ENCODE data around the gene CDH11.

CDH11 gene

GRCh38 chr16:65121870-65122723 is at the start of gene CDH11:
Gene CDH11, minus strand, starts transcription at chr16:65122063. Its CDS starts 117,194 bp downstream, at chr16:65004869.
- Histone ChIP-seq H3K4me3 (ENCODE audit: low read depth, low read length) (peak within 1 kb of the TSS; percentile 80), H3K36me3 (ENCODE audit: control insufficient read depth, insufficient read depth, low read length) (peaks cover 5% of the 10 kb centered on the region; the same call in 1 of the 2 replicates), H3K4me1 (ENCODE audit: control insufficient read depth, insufficient read depth, low read length) (peaks cover 16% of the 10 kb centered on the region), H3K27me3 (ENCODE audit: control insufficient read depth, insufficient read depth, low read length) (peaks cover 76% of the 10 kb centered on the region), H3K9ac (ENCODE audit: low read length) (peak within 1 kb of the TSS; percentile 97), H3K27ac (ENCODE audit: low read depth, low read length) (peak within 1 kb of the TSS; percentile 62; the same call in 1 of the 2 replicates), H3K9me3 (ENCODE audit: control insufficient read depth, insufficient read depth, low read depth, low read length) (no peaks in the 10 kb centered on the region)

- H3K27me3 ChIP-seq (ENCODE audit: control insufficient read depth, insufficient read depth, low read length), result no peaks in the 10 kb centered on the region
- H3K4me1 ChIP-seq (ENCODE audit: control insufficient read depth, insufficient read depth, low read length), result peaks cover 15% of the 10 kb centered on the region
- H3K36me3 ChIP-seq (ENCODE audit: control insufficient read depth, insufficient read depth, low read length), result no peaks in the 10 kb centered on the region
- no peaks in the 10 kb centered on the region for H3K9me3 ChIP-seq (ENCODE audit: control insufficient read depth, insufficient read depth, low read depth, low read length)
- no peak overlapping the region for H3K4me3 ChIP-seq (ENCODE audit: low read depth, low read length)
- no peak overlapping the region for H3K9ac ChIP-seq (ENCODE audit: low read length)
- H3K27ac ChIP-seq (ENCODE audit: low read depth, low read length), result no peak overlapping the region; the same call in 1 of the 2 replicates
Measured at GRCh38 chr16:65154321-65154720, 32.5 kb upstream of the CDH11 start.

- Histone ChIP-seq H3K4me3 (ENCODE audit: low read depth, low read length) (no peak overlapping the region), H3K9ac (ENCODE audit: low read length) (no peak overlapping the region), H3K9me3 (ENCODE audit: control insufficient read depth, insufficient read depth, low read depth, low read length) (no peaks in the 10 kb centered on the region), H3K4me1 (ENCODE audit: control insufficient read depth, insufficient read depth, low read length) (peaks cover 15% of the 10 kb centered on the region), H3K36me3 (ENCODE audit: control insufficient read depth, insufficient read depth, low read length) (no peaks in the 10 kb centered on the region), H3K27me3 (ENCODE audit: control insufficient read depth, insufficient read depth, low read length) (no peaks in the 10 kb centered on the region), H3K27ac (ENCODE audit: low read depth, low read length) (no peak overlapping the region; the same call in 1 of the 2 replicates)
Measured at GRCh38 chr16:65153365-65154105, 31.7 kb upstream of the CDH11 start.

GRCh38 chr16:65148804-65149203 is 26.9 kb upstream of the CDH11 start:
- H3K4me1 ChIP-seq (ENCODE audit: control insufficient read depth, insufficient read depth, low read length), result peaks cover 5% of the 10 kb centered on the region
- no peaks in the 10 kb centered on the region for H3K36me3 ChIP-seq (ENCODE audit: control insufficient read depth, insufficient read depth, low read length)
- H3K9ac ChIP-seq (ENCODE audit: low read length), result no peak overlapping the region
- H3K27ac ChIP-seq (ENCODE audit: low read depth, low read length), result no peak overlapping the region
- no peaks in the 10 kb centered on the region for H3K27me3 ChIP-seq (ENCODE audit: control insufficient read depth, insufficient read depth, low read length)
- no peaks in the 10 kb centered on the region for H3K9me3 ChIP-seq (ENCODE audit: control insufficient read depth, insufficient read depth, low read depth, low read length)
- H3K4me3 ChIP-seq (ENCODE audit: low read depth, low read length), result no peak overlapping the region

GRCh38 chr16:65142276-65142675 is 20.4 kb upstream of the CDH11 start:
- Histone ChIP-seq H3K9me3 (ENCODE audit: control insufficient read depth, insufficient read depth, low read depth, low read length) (no peaks in the 10 kb centered on the region), H3K36me3 (ENCODE audit: control insufficient read depth, insufficient read depth, low read length) (no peaks in the 10 kb centered on the region), H3K9ac (ENCODE audit: low read length) (no peak overlapping the region), H3K4me1 (ENCODE audit: control insufficient read depth, insufficient read depth, low read length) (no peaks in the 10 kb centered on the region), H3K4me3 (ENCODE audit: low read depth, low read length) (no peak overlapping the region), H3K27ac (ENCODE audit: low read depth, low read length) (no peak overlapping the region), H3K27me3 (ENCODE audit: control insufficient read depth, insufficient read depth, low read length) (0 out of 2 replicates have a peak, but pooled peaks cover 4% of the 10 kb centered on the region)

- Histone ChIP-seq H3K27ac (ENCODE audit: low read depth, low read length) (no peak overlapping the region), H3K9me3 (ENCODE audit: control insufficient read depth, insufficient read depth, low read depth, low read length) (no peaks in the 10 kb centered on the region), H3K4me1 (ENCODE audit: control insufficient read depth, insufficient read depth, low read length) (no peaks in the 10 kb centered on the region), H3K9ac (ENCODE audit: low read length) (no peak overlapping the region), H3K4me3 (ENCODE audit: low read depth, low read length) (no peak overlapping the region), H3K27me3 (ENCODE audit: control insufficient read depth, insufficient read depth, low read length) (no peaks in the 10 kb centered on the region), H3K36me3 (ENCODE audit: control insufficient read depth, insufficient read depth, low read length) (no peaks in the 10 kb centered on the region)
Measured at GRCh38 chr16:65136681-65137080, 14.8 kb upstream of the CDH11 start.

- H3K36me3 ChIP-seq (ENCODE audit: control insufficient read depth, insufficient read depth, low read length), result no peaks in the 10 kb centered on the region
- no peak overlapping the region for H3K4me3 ChIP-seq (ENCODE audit: low read depth, low read length)
- H3K27me3 ChIP-seq (ENCODE audit: control insufficient read depth, insufficient read depth, low read length), result peaks cover 43% of the 10 kb centered on the region
- H3K9me3 ChIP-seq (ENCODE audit: control insufficient read depth, insufficient read depth, low read depth, low read length), result no peaks in the 10 kb centered on the region
- H3K4me1 ChIP-seq (ENCODE audit: control insufficient read depth, insufficient read depth, low read length), result 0 out of 2 replicates have a peak, but pooled peaks cover 5% of the 10 kb centered on the region
- no peak overlapping the region for H3K9ac ChIP-seq (ENCODE audit: low read length)
- no peak overlapping the region for H3K27ac ChIP-seq (ENCODE audit: low read depth, low read length)
Measured at GRCh38 chr16:65126845-65127624, 5.2 kb upstream of the CDH11 start.

GRCh38 chr16:65125871-65126270 is 4.0 kb upstream of the CDH11 start:
- H3K4me3 ChIP-seq (ENCODE audit: low read depth, low read length), result peak overlapping the region; percentile 80; the same call in 1 of the 2 replicates
- peak overlapping the region; percentile 97 for H3K9ac ChIP-seq (ENCODE audit: low read length)
- H3K27ac ChIP-seq (ENCODE audit: low read depth, low read length), result no peak overlapping the region
- peaks cover 53% of the 10 kb centered on the region for H3K27me3 ChIP-seq (ENCODE audit: control insufficient read depth, insufficient read depth, low read length)
- no peaks in the 10 kb centered on the region for H3K9me3 ChIP-seq (ENCODE audit: control insufficient read depth, insufficient read depth, low read depth, low read length)
- H3K36me3 ChIP-seq (ENCODE audit: control insufficient read depth, insufficient read depth, low read length), result no peaks in the 10 kb centered on the region
- H3K4me1 ChIP-seq (ENCODE audit: control insufficient read depth, insufficient read depth, low read length), result 0 out of 2 replicates have a peak, but pooled peaks cover 5% of the 10 kb centered on the region

- Histone ChIP-seq H3K27ac (ENCODE audit: low read depth, low read length) (peak overlapping the region; percentile 62; the same call in 1 of the 2 replicates), H3K9ac (ENCODE audit: low read length) (peak overlapping the region; percentile 97), H3K9me3 (ENCODE audit: control insufficient read depth, insufficient read depth, low read depth, low read length) (no peaks in the 10 kb centered on the region), H3K4me1 (ENCODE audit: control insufficient read depth, insufficient read depth, low read length) (0 out of 2 replicates have a peak, but pooled peaks cover 6% of the 10 kb centered on the region), H3K4me3 (ENCODE audit: low read depth, low read length) (peak overlapping the region; percentile 80; the same call in 1 of the 2 replicates), H3K36me3 (ENCODE audit: control insufficient read depth, insufficient read depth, low read length) (no peaks in the 10 kb centered on the region), H3K27me3 (ENCODE audit: control insufficient read depth, insufficient read depth, low read length) (peaks cover 58% of the 10 kb centered on the region)
Measured at GRCh38 chr16:65125322-65125721, 3.5 kb upstream of the CDH11 start.

GRCh38 chr16:65124596-65124995 is 2.7 kb upstream of the CDH11 start:
- H3K9ac ChIP-seq (ENCODE audit: low read length), result peak overlapping the region; percentile 97
- peaks cover 65% of the 10 kb centered on the region for H3K27me3 ChIP-seq (ENCODE audit: control insufficient read depth, insufficient read depth, low read length)
- no peaks in the 10 kb centered on the region for H3K36me3 ChIP-seq (ENCODE audit: control insufficient read depth, insufficient read depth, low read length)
- H3K9me3 ChIP-seq (ENCODE audit: control insufficient read depth, insufficient read depth, low read depth, low read length), result no peaks in the 10 kb centered on the region
- H3K4me3 ChIP-seq (ENCODE audit: low read depth, low read length), result peak overlapping the region; percentile 80; the same call in 1 of the 2 replicates
- H3K4me1 ChIP-seq (ENCODE audit: control insufficient read depth, insufficient read depth, low read length), result peaks cover 11% of the 10 kb centered on the region; the same call in 1 of the 2 replicates
- H3K27ac ChIP-seq (ENCODE audit: low read depth, low read length), result peak overlapping the region; percentile 62; the same call in 1 of the 2 replicates

Data from HUES6 (cell line).